SK-N-SH (cell line): ENCODE results near the gene PDZD8.

Experiments used
- CTCF ChIP-seq: fragments of 200-600 bp; sonication (generic); IDR thresholded peaks from 2 replicates; pipeline ENCODE4 v1.6.1; 2017; ENCODE audit warnings: antibody characterized with exemption, mild to moderate bottlenecking, moderate library complexity
- EP300 ChIP-seq, 2 experiments: IDR thresholded peaks; 2 replicates each; pipeline versions ENCODE4 v1.4.0 to v1.6.1; 2012; ENCODE audit warnings: borderline replicate concordance in 1 of 2, low read depth in 1 of 2, low read length in 1 of 2
- NRF1 ChIP-seq: IDR thresholded peaks from 2 replicates; pipeline ENCODE4 v1.6.1; 2012; ENCODE audit warnings: low read depth, mild to moderate bottlenecking, low read length
- POLR2AphosphoS5 ChIP-seq: IDR thresholded peaks from 2 replicates; pipeline ENCODE4 v1.6.1; 2012; ENCODE audit warnings: low read depth, low read length
- REST ChIP-seq: IDR thresholded peaks from 2 replicates; pipeline ENCODE4 v1.6.1; 2012; ENCODE audit warnings: mild to moderate bottlenecking, low read depth, low read length, moderate library complexity
- RXRA ChIP-seq: IDR thresholded peaks from 2 replicates; pipeline ENCODE4 v1.4.0; 2012; ENCODE audit warnings: low read depth, mild to moderate bottlenecking, borderline replicate concordance
- SIN3A ChIP-seq: IDR thresholded peaks from 2 replicates; pipeline ENCODE4 v1.6.1; 2012; ENCODE audit warnings: low read depth, mild to moderate bottlenecking, low read length, moderate library complexity, borderline replicate concordance
- TCF12 ChIP-seq: IDR thresholded peaks from 2 replicates; pipeline ENCODE4 v1.4.0; 2012

DNA sequence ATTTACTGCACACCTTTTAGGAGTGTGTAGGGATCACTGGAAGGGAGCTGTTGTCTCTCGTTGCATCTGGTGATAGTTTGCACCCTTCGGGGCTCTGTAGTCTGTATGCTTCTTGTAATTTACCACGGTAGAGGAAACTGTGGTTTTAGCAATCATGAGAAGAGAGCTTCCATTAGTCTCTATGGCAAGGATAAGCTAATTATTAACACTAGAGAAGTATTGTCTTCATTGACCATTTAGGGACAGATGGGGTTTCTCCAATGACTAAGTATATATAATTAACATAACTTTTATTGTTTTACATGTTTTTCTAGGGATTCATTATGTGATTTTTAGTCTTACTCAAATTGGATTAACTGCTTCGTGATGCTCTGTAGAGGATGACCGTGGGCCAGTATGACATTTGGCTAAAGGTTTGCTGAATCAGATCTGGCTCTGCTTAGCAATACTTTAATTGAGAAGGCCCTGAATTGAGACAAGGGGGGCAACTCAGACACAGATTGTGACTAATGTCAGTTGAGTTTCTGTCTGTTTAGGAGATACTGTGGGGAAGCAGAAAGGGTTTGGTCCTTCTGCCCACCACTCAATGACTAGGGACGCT lies 125.6 kb downstream of the PDZD8 start:
- TF ChIP-seq REST (no peak), CTCF (no peak), RXRA (no peak), POLR2AphosphoS5 (no peak), EP300 (IDR thresholded peaks at IDR 0.05; ENCODE audit: borderline replicate concordance in 1 of 2, low read depth in 1 of 2, low read length in 1 of 2) (no peak), SIN3A (no peak), TCF12 (no peak), NRF1 (no peak)
